NK-92 treated with Interleukin-12 subunit alpha and Interleukin-12 subunit beta, amount 100 ng/mL, for 24 hours (cell line): ENCODE data around the gene HMGB3.
A peak's percentile ranks its signal among the peaks of the same experiment; 100 is the strongest.
"Not testable (repeated sequence)": the region's sequence is repeated elsewhere in the genome, so short reads cannot be mapped to it uniquely, and the experiment has no call there.

Source experiments
- DNase-seq: peaks from one replicate; lab custom pipeline; 2025; lab: John Stamatoyannopoulos, UW

The HMGB3 gene

DNA sequence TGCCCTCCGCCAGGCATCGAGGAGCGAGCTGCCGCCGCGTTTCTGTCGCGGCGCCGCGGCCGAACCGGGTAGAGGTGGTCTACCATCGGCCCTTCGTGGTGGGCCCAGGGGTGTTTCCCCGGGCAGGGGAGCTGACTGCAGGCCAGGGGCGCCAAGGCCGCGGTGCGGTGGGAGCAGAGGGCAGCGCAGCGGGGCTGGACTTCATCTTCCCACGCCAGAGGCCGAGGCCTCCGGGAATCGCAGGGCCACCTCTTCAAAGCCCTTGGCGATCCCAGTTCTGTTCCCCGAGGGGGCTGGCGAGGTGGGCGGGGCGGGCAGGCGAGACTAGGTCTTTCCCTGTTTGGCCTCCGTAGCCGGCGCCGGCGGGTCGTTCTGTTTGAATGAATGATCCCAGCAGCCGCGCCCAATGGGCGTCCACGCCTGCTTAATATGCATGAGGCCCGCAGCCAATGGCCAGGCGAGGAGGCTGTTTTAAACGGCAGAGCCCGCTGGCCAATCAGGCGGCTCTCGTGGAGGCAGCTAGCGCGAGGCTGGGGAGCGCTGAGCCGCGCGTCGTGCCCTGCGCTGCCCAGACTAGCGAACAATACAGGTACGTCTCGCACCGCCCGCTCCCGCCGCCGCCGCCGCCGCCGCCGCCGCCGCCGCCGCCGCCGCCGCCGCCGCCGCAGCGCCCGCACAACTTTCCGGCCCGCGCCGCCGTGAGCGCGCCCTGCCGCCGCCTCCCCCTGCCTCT is at the start of gene HMGB3:
HMGB3 (plus strand) TSS at position 548 of the 733 bp plus-strand sequence. CDS start 2,265 bp downstream, outside the sequence.
- peak; percentile 33 for DNase-seq

DNA sequence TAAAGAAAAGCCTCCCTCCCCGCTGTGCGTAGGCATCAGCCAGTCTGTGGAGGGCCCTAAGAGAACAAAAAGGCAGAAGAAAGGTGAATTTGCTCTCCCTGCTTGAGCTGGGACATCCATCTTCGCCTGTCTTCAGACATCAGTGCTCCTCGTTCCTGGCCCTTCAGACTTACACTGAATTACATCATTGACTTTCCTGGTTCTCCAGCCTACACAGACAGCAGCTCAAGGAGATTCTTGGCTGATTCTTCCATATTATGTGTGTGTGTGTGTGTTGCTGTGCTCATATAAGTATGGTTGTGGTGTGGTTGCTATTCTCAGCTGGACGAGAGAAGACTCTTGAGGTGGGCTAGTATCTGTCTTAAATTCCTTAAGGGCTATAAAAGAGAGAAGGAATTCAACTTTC is 49.2 kb upstream of the HMGB3 start:
- DNase-seq = no peak

DNA sequence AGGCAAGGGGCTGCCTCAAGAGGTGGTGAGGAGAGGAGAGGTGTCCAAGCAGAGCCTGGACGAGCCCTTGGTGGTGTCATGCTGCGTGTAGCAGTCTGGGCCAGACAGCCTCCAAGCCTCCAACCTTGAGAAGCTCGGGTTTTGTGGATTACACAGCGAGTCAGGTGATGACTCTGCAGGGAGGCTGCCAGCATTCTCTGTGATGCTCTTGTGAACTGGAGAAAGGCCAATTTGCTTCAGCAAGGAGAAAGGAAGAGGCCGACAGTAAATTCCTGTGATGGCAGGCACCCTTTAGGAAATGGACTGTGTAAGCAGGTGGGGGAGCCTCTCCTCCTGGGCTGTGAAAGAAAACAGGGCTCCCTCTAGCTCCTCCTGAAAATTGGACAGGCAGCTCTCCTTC is 48.7 kb upstream of the HMGB3 start:
- no peak for DNase-seq

DNA sequence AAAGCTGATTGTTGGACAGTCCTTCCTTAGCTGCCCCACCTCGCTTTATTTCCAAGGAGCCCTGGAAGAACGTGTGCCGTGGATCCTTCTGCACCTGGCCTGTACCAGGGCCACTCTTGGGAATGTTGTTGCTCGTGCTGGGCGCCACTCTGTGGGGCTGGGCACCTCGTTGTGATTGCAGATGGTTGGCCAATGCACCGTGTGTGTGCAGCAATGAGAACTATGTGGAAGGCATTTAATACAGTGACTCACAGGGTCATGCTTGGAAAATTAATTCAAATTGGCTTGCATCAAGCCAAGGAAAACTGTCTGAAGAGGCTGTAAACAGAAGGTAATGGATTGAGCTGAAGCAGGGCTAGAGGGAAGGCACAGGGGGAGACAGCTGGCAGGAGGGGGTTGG is 47.7 kb upstream of the HMGB3 start:
- DNase-seq = no peak

DNA sequence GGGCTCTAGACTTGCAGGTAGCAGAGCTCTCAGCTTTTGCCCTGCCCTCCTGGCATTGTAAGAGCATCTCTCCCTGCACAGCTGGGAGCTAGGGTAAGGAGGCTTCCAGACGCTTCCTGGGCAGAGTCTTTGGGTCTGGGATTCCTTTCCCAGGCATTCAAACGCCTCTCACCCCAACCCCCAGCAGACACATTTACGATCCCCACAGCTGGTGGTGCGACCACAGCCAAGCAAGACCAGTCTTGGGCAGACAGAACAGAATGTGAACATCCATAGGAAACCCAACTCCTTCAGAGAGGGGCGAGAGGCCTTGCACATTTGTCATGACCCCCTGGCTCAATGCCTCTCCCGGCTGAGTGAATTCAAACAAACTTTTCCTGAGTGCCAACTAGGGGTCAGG is 46.6 kb upstream of the HMGB3 start:
- no peak for DNase-seq

DNA sequence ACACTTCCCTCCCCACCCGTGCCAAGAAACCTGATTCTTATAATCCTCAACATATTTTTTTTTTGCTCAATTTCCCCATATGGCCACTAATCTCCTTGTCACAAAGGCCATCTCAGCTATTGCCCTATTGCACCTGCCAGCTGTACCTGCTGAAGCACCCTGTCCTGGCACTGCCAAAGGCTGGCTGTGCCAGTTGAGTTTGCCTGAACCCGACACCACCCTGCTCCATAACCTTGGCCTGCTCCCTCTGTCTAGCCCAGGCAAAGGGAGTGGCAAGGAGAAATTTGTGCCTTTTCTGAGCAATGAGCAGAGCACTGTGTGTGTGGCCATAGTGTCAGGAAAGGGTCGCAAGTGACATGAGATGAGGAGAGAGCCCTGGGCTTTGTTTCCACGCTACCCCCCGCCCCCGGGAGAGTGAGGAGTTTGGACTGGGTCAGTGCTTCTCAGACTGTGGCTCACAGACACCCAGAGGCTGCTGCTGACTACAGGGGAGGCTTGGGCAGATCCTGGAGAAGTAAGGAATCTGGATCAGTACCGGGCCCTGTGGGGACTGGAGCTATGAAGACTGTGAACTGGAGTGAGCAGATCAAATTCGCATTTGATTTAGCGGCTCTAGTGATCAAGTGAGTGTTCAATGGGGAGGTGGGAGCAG is 42.2 kb upstream of the HMGB3 start:
- no peak for DNase-seq

DNA sequence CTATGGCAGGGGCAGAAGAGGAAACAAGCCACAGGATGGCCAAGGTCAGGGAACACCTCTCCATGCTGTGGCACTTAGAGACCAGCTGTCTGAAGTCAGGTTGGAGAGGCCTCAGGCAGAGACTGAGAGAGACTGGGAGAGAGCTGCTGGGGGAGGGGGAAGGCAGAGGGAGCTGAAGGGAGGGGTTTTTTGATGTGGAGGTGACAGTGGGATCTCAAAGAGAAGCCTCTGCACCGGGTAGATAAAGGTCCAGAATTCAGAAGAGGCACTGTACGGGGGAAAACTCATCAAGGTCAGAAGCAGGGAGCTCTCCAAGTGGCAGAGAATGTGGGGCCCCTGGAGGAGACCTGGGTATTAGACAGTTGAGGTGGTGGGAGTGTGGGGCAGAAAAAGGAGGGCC is 41.6 kb upstream of the HMGB3 start:
- DNase-seq = no peak

DNA sequence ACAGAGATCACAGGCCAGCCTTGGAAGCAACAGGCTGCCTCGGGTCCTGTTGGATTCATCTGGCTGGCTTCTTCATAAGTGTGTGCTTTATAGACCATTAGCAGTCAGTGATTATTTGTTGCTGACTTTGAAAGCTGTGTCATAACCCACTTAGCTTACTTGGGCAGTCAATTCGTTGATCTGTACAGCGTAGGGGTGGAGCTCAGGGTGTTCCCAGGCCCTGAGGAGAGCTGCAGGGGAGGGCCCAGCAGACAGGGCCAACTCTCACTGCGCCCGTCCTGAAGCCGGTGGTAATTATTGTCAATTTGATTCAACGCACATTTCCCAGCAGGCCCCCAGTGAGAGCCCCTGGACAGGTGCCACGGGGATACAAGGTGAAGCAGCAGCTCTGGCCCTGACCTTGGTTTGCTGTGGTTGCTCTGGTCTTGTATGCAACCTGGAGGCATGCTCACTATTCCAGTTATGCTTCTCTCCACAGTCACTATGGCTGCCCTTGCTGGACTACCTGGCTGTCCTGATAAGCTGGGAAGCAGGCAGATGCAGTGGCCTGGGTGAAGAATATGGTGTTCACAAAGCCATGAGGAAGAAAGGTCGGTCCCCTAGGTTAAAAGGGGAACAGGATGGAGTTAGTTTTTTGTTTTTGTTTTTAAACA is 40.1 kb upstream of the HMGB3 start:
- no peak for DNase-seq

DNA sequence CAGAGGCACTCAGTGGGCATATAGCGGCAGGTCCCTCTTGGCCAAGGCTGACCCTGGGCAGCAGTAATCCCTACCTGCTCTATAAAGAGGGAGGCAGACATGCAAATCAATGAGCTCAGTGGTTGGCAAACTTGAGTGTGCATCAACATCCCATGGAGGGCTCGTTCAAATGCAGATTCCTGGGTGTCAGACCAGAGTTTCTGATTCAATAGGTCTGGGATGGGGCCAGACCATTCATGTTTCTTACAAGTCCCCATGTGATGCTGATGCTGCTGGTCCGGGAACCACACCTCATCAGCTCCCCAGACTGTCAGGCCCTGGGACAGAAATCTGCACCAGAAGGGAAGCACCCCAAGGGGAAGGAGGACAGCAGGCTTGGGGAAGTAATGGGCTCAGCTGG is 38.9 kb upstream of the HMGB3 start:
- no peak for DNase-seq

DNA sequence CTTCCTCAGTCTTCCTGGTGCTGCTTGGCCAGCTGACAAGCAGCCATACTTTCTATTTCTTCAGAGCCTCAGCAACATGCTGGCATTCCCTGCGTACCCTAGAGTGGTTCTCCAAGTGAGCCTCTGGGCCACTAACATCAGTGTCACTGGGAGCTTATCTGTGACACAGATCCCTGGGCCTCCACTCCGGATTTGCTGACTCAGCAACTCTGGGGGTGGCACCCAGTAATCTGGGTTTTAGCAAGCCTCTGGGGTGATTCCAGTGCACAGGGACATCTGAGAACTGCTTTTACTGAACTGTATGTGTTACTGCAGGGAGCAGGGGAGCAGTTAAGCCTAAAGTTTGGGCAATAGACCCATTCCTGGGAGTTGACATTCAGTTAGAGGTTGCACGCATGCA is 28.2 kb upstream of the HMGB3 start:
- no peak for DNase-seq

DNA sequence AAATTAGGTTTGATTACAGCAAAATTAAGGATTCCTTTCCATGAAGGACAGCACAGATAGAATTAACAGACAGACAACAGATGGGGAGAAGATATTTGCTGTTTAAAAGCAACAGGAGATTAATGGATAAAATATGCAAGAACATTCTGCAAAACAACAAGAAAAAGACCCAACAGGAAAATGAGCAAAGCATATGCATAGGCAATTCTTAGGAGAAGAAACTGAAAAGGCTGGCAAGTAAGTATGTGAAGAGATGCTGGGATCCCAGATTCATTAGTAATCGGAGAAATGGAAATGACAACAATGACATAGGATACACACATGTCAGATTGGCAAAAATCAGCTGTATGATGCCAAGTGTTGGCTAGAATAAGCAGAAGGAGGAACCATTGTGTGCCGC is 27.5 kb upstream of the HMGB3 start:
- no peak for DNase-seq

DNA sequence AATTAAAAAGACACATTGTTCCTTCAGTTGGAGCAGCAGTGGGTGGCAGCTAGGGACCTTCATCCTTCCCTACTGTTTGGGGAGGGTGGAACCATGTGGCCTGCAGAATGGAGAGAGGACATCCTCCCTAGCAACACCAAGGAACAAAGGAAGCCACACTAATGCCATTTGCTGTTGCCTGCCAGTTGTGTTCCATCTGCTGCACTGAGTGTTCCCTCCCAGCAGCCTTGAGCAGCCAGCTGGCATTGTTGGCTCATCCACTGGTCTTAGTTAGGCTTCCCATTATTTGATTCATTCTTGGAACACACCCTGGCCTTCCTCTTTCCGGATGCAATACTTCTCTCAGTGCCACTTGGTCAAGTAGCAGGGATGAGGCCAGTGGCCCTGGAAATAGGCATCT is 25.0 kb upstream of the HMGB3 start:
- no peak for DNase-seq

DNA sequence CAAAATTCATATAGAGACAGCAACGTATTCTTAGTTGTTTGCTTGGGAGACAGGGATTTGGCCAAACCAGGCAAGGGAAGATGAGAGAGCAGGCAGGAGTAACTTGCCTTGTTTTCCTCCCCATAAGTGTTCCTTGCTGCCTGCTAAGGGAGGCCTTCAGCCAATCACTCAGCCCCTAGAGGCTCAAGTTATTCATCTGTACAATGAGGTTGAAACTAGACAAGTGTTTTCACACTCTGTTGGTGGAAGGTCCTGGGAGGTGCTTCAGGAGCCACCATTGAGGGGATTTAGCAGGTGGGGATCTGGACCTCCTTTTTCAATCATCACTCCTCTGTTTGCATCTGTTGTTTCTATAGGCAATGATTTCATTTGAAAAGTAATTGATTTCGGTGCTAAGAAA is 23.6 kb upstream of the HMGB3 start:
- DNase-seq = no peak

DNA sequence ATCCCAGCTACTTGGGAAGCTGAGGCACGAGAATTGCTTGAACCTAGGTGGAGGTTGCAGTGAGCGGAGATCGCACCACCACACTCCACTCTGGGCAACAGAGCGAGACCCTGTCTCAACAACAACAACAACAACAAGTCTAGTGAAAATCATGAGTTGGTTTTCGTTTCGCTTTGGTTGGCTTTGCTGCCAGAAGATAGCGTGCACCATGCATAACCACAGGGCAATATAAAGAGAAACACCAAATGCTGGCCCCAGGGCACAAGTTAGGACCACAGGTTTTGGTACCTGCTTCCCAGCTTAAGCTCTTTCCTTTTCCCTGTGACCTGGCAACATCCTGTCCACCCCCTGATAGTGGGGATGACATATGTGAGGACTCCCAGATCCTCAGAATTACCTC is 21.5 kb upstream of the HMGB3 start:
- no peak for DNase-seq

DNA sequence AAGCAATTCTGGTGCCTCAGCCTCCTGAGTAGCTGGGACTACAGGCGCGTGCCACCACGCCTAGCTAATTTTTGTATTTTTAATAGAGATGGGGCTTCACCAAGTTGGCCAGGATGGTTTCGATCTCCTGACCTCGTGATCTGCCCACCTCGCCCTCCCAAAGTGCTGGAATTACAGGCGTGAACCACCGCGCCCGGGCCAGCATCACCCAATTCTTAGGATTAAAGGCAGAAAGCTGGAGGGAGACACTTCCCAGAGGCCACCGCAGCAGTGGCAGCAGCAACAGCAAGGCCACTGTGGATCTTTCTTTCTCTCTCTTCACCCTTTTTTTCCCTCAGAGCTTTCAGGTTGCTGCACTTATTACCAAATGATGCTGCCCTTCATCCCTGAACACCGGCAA is 18.7 kb upstream of the HMGB3 start:
- not testable (repeated sequence) for DNase-seq

DNA sequence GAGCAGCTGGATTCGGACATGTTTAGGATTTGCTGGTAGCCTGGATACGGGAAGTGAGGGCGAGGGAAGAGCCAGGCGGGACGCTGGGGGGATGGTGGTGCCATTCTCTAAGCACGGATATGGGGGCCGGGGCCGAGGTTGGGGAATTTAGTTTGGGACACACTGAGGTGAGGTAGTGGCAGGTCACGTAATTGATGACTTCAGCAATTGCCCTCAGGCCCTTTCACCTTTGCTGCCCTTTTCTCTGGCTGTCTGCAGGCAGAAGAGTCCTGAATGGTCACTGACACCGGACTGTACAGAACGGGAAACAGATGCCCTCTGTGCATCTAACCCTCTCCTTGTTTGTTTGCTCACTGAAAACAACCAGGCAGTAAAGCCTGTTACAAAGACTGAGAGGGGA is 16.9 kb upstream of the HMGB3 start:
- no peak for DNase-seq

DNA sequence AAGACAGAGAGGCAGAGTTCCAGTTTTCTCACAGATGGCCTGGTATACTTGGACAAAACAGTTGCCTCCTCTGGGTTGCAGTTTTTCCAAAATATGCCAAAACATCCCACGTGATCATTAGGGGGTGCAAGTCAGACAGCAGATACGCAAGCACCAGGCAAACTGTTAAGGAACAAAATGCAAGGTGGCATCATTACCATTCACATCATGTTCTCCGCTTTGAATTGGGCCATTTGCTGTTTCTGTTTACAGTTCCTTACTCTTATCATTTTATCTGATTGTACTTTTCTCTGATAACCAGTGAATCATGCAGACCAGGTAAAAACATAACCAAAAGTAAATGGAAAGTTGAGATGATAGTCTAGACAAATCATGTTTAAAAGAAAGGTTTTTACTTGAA is 16.4 kb upstream of the HMGB3 start:
- DNase-seq = no peak

DNA sequence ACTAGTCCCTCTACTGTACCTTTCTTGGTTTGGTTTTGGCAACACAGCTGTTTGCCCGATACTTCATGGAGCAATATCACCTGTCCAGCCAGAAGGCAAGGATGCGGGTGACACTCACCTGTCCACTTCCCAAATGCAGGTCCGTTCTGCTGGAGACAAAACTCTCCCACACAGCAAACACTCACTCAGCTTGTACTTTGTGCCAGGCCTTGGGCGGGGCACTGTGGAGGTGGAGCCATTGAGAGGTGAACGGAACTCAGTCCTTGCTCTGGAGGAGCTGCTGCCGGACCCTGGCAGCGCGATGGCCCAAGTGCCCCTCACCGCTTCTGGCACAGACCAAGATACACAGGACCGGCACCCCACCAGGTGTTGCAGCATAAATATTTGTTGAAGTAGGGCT is 15.3 kb upstream of the HMGB3 start:
- DNase-seq = no peak

DNA sequence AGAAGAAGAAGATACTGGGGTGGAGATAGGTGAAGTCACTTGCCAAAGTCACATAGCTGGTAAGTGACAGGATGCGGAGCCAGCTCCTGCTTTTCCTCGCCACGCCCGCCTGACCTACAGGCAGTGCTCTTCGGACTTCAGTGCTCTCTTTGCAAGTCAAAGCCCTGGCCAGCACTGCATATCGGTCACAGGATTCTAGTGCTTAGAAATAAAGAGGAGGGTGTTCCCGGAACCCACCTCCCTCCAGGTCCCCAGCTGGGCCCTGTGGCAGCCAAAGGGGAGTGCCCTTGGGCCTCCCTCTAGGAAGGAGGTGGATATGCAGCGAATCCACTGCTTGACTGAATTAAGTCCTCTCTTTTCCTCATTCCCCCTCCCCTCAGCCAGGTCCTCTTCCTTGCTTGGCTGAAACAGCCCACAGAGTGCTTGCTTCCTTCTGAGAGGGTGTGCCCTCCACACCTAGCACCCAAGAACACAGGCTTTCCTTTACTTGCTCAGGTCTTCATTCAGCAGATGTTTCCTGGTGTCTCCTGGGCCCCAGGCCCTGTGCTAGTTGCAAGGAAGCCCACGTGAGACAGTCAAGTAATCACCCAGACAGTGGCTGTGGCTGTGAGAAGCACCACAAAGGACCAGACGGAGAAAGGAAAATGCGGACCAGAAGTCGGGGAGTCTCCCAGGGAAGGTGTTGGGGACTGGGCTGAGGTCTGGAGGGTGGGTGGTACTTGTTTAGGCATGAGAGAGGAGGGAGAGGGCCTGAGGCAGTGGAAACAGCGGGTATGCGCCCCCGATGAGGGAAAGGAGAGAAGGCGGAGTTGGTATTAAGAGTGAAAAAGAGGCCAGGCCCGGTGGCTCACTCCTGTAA is 14.0 kb upstream of the HMGB3 start:
- no peak for DNase-seq

DNA sequence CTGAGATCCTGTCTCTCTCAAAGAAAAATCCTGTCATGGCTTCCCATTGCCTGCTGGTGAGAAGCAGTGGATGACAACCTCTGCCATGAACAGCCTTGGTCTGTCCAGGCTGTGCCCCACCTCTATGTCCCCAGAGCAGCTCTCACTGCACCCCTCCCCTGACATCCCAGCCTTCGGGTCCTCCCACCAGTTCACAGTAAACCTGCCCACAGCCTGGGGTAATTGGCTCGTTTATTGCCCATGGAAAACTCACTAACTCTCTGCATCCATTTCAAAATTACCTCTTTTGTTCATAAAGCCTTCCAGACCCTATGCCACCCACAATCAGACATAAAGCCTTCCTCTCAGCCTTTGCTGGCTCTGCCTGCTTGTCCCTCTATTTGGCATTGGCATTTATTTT is 10.7 kb upstream of the HMGB3 start:
- no peak for DNase-seq

DNA sequence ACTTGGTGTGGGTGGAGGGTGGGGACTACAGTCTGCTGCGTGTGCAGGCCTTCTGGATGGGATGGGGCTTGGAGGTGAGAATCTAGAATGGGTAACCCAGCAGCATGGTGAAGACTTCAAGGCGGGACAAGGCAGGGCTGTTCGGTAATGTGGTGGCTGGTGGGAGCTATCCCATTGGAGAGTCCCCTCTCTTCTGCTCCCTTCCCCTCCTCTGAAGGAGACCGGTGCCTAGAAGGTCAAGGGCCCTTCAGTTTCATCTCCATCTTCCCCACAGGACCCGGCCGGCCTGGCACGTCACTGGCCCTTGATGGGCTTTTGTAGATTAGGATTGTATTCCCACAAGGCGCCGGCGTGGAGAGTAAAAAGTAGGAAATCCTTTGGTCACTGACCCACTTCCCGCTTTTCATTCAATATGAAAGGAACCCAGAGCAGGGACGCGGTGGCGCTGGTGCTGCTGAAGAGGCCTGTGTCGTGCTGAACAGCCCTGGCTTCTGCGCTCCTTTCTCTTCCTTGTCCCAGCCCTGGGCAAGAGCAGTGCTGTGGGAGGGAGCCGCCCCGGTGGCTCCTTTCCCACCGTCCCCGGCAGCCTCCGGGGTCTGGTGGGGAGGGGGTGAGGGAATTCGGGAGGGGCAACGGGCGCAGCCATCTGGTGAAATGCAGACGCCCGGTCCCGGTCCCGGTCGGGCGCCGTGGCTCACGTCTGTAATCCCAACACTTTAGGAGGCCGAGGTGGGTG is 7.3 kb upstream of the HMGB3 start:
- DNase-seq = no peak
